ENCODE measurements around the gene GGCT. TPM values are rescaled to one million over a fixed set of nuclear protein-coding genes. Genes with fewer than 3 reads are reported as not detected.
A peak's percentile ranks its signal among the peaks of the same experiment; 100 is the strongest.

The GGCT gene
- total and polyA plus RNA-seq, 8 donors = 41.9 to 68.4 (median 61.2) TPM

GRCh38 chr7:30471205-30471604, 33.4 kb downstream of the GGCT start:
- Histone ChIP-seq H3K27ac (peak overlapping the region; percentile 59 to 83), H3K9me3 (no peaks in the 10 kb centered on the region), H3K4me1 (peaks cover 84 to 99% of the 10 kb centered on the region in 2 donors), H3K36me3 (no peaks in the 10 kb centered on the region), H3K4me3 (no peak overlapping the region), H3K27me3 (no peaks in the 10 kb centered on the region)
- peak; percentile 13 for ATAC-seq
- DNase-seq = no peak
- intact Hi-C loops (cut with DNase I) = no loop called here
- no peak for TF ChIP-seq CTCF (IDR thresholded peaks at IDR 0.05)

GRCh38 chr7:30470771-30471170, 33.9 kb downstream of the GGCT start:
- Histone ChIP-seq H3K27me3 (no peaks in the 10 kb centered on the region), H3K9me3 (no peaks in the 10 kb centered on the region), H3K4me1 (peaks cover 84 to 99% of the 10 kb centered on the region in 2 donors), H3K36me3 (no peaks in the 10 kb centered on the region), H3K27ac (peak overlapping the region; percentile 59 to 83), H3K4me3 (no peak overlapping the region)
- TF ChIP-seq CTCF (IDR thresholded peaks at IDR 0.05) = no peak
- intact Hi-C loops (cut with DNase I) = no loop called here
- DNase-seq (peak in 3 of 4 donors; percentile 70 to 91 (median 71)), ATAC-seq (peak; percentile 55)

GRCh38 chr7:30470163-30470770, 34.4 kb downstream of the GGCT start:
- Histone ChIP-seq H3K27ac (peak overlapping the region; percentile 59 to 83), H3K4me1 (peaks cover 81 to 99% of the 10 kb centered on the region in 2 donors), H3K4me3 (no peak overlapping the region), H3K36me3 (no peaks in the 10 kb centered on the region), H3K27me3 (no peaks in the 10 kb centered on the region), H3K9me3 (no peaks in the 10 kb centered on the region)
- intact Hi-C loops (cut with DNase I) = no loop called here
- DNase-seq (no peak), ATAC-seq (peak; percentile 30)
- TF ChIP-seq CTCF (IDR thresholded peaks at IDR 0.05) = no peak

DNA sequence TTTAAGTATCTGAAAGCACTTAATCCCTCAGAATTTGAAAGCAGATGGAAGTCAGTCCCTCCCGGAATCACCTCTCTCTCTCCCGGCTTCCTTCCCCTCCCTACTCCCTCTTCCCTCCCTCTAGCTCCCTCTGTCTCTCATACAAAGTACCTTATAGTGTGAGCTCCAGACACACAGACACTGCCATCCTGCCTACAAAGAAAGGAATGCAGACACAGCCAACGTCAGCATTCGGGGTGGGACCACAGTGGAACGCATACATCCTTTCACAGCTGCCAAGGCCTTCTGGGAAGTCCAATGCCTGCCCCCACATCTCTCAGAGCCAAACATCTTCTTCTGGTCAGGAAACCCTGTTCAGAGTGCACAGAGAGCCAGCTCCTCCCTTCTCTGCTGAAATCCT, 35.3 kb downstream of the GGCT start:
- no peak for TF ChIP-seq CTCF (IDR thresholded peaks at IDR 0.05)
- DNase-seq (peak in 2 of 4 donors; percentile 69 to 83), ATAC-seq (peak; percentile 71)
- H3K4me3 ChIP-seq = no peak overlapping the region
- intact Hi-C loops (cut with DNase I) = no loop called here
- H3K27me3 ChIP-seq = no peaks in the 10 kb centered on the region
- peak overlapping the region; percentile 59 to 83 for H3K27ac ChIP-seq
- no peaks in the 10 kb centered on the region for H3K9me3 ChIP-seq
- H3K4me1 ChIP-seq = peaks cover 79 to 100% of the 10 kb centered on the region in 2 donors
- no peaks in the 10 kb centered on the region for H3K36me3 ChIP-seq

DNA sequence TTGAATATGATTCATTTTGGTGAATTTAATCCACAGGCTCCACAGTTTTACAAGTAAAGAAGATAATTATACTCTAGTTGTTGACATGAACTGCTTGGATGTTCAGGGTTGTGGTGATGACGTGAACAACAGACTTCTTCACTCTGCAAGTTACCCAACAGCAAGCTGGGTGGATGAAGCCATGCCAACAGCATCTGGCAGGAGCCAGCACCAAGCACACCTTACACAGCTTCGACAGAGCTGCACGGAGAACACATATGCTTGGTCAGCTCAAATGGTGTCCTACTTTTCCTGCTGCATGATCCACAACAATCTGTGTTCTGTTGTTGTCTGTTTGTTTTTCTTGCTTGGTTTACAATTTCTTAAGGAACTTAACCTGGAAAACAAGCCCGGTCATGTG, 35.8 kb downstream of the GGCT start:
- H3K4me3 ChIP-seq = no peak overlapping the region
- ATAC-seq = no peak
- no peaks in the 10 kb centered on the region for H3K9me3 ChIP-seq
- TF ChIP-seq CTCF (IDR thresholded peaks at IDR 0.05) = no peak
- no peaks in the 10 kb centered on the region for H3K27me3 ChIP-seq
- peaks cover 81 to 100% of the 10 kb centered on the region in 2 donors for H3K4me1 ChIP-seq
- H3K27ac ChIP-seq = peak overlapping the region; percentile 59 to 83
- intact Hi-C loops (cut with DNase I) = no loop called here
- no peaks in the 10 kb centered on the region for H3K36me3 ChIP-seq
- no peak for DNase-seq
